HepG2 (cell line): ENCODE results near the gene IL1RAP. TPM values are rescaled to one million over a fixed set of nuclear protein-coding genes. Genes with fewer than 3 reads are reported as not detected.

ENCODE experiments used
- ARHGAP35 ChIP-seq: sonication (generic); formaldehyde crosslinking; IDR thresholded peaks from 2 replicates; pipeline ENCODE4 v1.9.0; 2022; ENCODE audit warnings: mild to moderate bottlenecking, inconsistent platforms, moderate library complexity, missing genetic modification reagents, borderline replicate concordance
- BCL6 ChIP-seq: IDR thresholded peaks from 2 replicates; pipeline ENCODE4 v1.6.1; 2016; ENCODE audit warnings: missing genetic modification reagents, missing compliant biosample characterization
- DPF2 ChIP-seq: sonication (generic); formaldehyde crosslinking; IDR thresholded peaks from 2 replicates; pipeline ENCODE4 v1.4.0; 2020; ENCODE audit warnings: mild to moderate bottlenecking, low read depth, missing genetic modification reagents, borderline replicate concordance
- FLYWCH1 ChIP-seq: sonication (generic); formaldehyde crosslinking; IDR thresholded peaks from 2 replicates; pipeline ENCODE4 v1.8.1; 2023; ENCODE audit warnings: mild to moderate bottlenecking, missing genetic modification reagents
- GATA4 ChIP-seq: sonication (generic); IDR thresholded peaks from 2 replicates; pipeline ENCODE4 v1.6.1; 2016; ENCODE audit warnings: antibody characterized with exemption, low read depth, borderline replicate concordance
- HNRNPLL ChIP-seq: fragments of 200-400 bp; formaldehyde crosslinking; IDR thresholded peaks from 2 replicates; pipeline ENCODE4 v1.6.1; 2017; ENCODE audit warnings: mild to moderate bottlenecking, low read depth, low read length; ENCODE audit not compliant: poor library complexity, severe bottlenecking
- IKZF5 ChIP-seq: IDR thresholded peaks from 2 replicates; pipeline ENCODE4 v1.6.1; 2018; ENCODE audit warnings: missing genetic modification reagents, mild to moderate bottlenecking, missing compliant biosample characterization
- PAX8 ChIP-seq: sonication (generic); formaldehyde crosslinking; IDR thresholded peaks from 2 replicates; pipeline ENCODE4 v1.8.0; 2022; ENCODE audit warnings: mild to moderate bottlenecking, missing genetic modification reagents, borderline replicate concordance
- PPARG ChIP-seq: conservative IDR thresholded peaks from 2 replicates; pipeline ENCODE4 v1.6.1; 2016; ENCODE audit warnings: missing biosample characterization, missing genetic modification reagents
- SMAD9 ChIP-seq: sonication (generic); formaldehyde crosslinking; IDR thresholded peaks from 2 replicates; pipeline ENCODE4 v1.5.1; 2020; ENCODE audit warnings: mild to moderate bottlenecking, missing genetic modification reagents
- SP140L ChIP-seq: sonication (generic); formaldehyde crosslinking; IDR thresholded peaks from 2 replicates; pipeline ENCODE4 v1.4.0; 2020; ENCODE audit warnings: missing genetic modification reagents, borderline replicate concordance
- TBL1XR1 ChIP-seq: fragments of 150-350 bp; IDR thresholded peaks from 2 replicates; pipeline ENCODE4 v1.6.1; 2014; ENCODE audit warnings: borderline replicate concordance, low read length; ENCODE audit not compliant: partially characterized antibody
- ZNF225 ChIP-seq: sonication (generic); formaldehyde crosslinking; IDR thresholded peaks from 2 replicates; pipeline ENCODE4 v1.4.0; 2020; ENCODE audit warnings: mild to moderate bottlenecking, missing genetic modification reagents
- ZNF496 ChIP-seq: sonication (generic); formaldehyde crosslinking; IDR thresholded peaks from 2 replicates; pipeline ENCODE4 v1.8.1; 2023; ENCODE audit warnings: mild to moderate bottlenecking, moderate library complexity, missing genetic modification reagents; ENCODE audit not compliant: insufficient replicate concordance
- ZNF737 ChIP-seq: sonication (generic); formaldehyde crosslinking; IDR thresholded peaks from 2 replicates; pipeline ENCODE4 v1.5.0; 2020; ENCODE audit warnings: missing genetic modification reagents, mild to moderate bottlenecking, borderline replicate concordance
- ZNF879 ChIP-seq: sonication (generic); formaldehyde crosslinking; IDR thresholded peaks from 2 replicates; pipeline ENCODE4 v1.8.1; 2023; ENCODE audit warnings: missing genetic modification reagents
- ZNF891 ChIP-seq: sonication (generic); formaldehyde crosslinking; IDR thresholded peaks from 2 replicates; pipeline ENCODE4 v1.5.0; 2020; ENCODE audit warnings: mild to moderate bottlenecking, missing genetic modification reagents
- polyA plus RNA-seq, 8 experiments: library from polyadenylated mRNA; depleted of rRNA in 3 of 8; stranded (reverse) in 7 of 8; unstranded in 1 of 8; fragments of >200 nt; fragmentation: Illumina TruSeq in 4 of 8; extraction: Trizol in 4 of 8; gene quantifications; 2 replicates each; pipeline versions ENCODE4 v1.2.1 to v1.2.3, GENCODE V29; 2011 to 2016; ENCODE audit warnings: low read depth in 4 of 8, missing spikeins in 1 of 8, mixed read lengths in 1 of 8; ENCODE audit not compliant: insufficient read depth in 1 of 8
- total RNA-seq, 5 experiments: library from RNA; depleted of rRNA; stranded (reverse); fragments of >200 nt; fragmentation: Illumina TruSeq; extraction: Trizol; gene quantifications; 2 replicates each; pipeline ENCODE4 v1.2.3, GENCODE V29; 2016; ENCODE audit warnings: low read depth in 1 of 5
- TF ChIP-seq, protein P1 (sequence below): sonication (generic); formaldehyde crosslinking; IDR thresholded peaks from 2 replicates; pipeline ENCODE4 v1.4.0; 2020; ENCODE audit warnings: missing genetic modification reagents
- TF ChIP-seq, protein P2 (sequence below): sonication (generic); formaldehyde crosslinking; IDR thresholded peaks from 2 replicates; pipeline ENCODE4 v1.4.0; 2020; ENCODE audit warnings: mild to moderate bottlenecking, missing genetic modification reagents
- TF ChIP-seq, protein P3 (sequence below): sonication (generic); formaldehyde crosslinking; IDR thresholded peaks from 2 replicates; pipeline ENCODE4 v1.5.1; 2020; ENCODE audit warnings: missing genetic modification reagents, mild to moderate bottlenecking, borderline replicate concordance
- TF ChIP-seq, protein P4 (sequence below): sonication (generic); formaldehyde crosslinking; IDR thresholded peaks from 2 replicates; pipeline ENCODE4 v1.5.0; 2020; ENCODE audit warnings: mild to moderate bottlenecking, missing genetic modification reagents

The IL1RAP gene
- total and polyA plus RNA-seq, 2 of the 13 experiments (the other 11 are each of a cell fraction or from before 2014, with no cell fraction given), result 18.3 to 54.9 TPM

DNA sequence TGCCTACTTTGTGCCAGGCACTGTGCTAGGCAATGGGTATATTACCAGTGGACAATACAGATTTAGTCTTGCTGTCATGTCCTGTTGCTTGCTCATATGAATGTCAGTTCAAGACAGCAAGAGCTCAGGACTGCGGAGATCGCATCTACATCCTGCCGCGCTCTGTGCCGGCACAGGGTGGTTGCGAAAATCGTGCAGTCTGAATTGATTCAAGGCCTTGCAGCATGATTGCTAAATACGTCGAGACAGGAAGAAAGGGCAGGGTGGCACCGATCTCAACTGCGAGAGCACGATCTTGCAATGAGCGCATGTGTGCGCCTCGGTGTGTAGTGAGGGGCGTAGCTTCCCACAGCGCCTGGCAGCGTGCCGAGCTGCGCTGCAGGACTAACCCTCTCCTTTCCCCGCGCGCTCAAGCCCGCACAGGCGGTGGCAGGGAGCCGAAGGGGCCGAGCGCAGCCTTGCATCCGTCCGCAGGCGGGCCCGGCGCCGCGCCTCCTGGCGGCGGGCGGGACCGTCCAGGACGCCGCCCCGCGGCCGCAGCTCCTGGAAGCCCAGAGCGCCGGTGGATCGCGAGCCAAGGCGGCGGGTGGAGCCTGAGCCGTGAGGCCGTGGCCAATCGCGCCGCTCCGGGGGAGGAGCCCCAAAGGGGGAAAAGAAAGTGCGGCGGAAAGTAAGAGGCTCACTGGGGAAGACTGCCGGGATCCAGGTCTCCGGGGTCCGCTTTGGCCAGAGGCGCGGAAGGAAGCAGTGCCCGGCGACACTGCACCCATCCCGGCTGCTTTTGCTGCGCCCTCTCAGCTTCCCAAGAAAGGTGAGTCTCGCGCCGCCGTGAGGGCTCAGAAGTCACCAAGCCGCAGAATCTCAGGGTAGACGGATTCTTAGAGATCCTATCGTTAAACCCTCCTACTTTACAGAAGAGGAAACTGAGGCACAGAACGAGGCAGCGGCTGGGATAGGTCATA is at the start of gene IL1RAP (continued):
- TF ChIP-seq, protein P1, sequence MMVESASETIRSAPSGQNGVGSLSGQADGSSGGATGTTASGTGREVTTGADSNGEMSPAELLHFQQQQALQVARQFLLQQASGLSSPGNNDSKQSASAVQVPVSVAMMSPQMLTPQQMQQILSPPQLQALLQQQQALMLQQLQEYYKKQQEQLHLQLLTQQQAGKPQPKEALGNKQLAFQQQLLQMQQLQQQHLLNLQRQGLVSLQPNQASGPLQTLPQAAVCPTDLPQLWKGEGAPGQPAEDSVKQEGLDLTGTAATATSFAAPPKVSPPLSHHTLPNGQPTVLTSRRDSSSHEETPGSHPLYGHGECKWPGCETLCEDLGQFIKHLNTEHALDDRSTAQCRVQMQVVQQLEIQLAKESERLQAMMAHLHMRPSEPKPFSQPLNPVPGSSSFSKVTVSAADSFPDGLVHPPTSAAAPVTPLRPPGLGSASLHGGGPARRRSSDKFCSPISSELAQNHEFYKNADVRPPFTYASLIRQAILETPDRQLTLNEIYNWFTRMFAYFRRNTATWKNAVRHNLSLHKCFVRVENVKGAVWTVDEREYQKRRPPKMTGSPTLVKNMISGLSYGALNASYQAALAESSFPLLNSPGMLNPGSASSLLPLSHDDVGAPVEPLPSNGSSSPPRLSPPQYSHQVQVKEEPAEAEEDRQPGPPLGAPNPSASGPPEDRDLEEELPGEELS, result peak; percentile 66; the same call in 1 of the 2 replicates
- TF ChIP-seq ZNF225 (CRISPR knock-in tag), result no peak
- no peak for TF ChIP-seq FLYWCH1 (CRISPR knock-in tag)
- TF ChIP-seq PPARG (CRISPR knock-in tag), result 0 out of 2 replicates have a peak, but pooled peaks have one; percentile 25
- peak; percentile 85 for TF ChIP-seq HNRNPLL
- 0 out of 2 replicates have a peak, but pooled peaks have one; percentile 83 for TF ChIP-seq SP140L (CRISPR knock-in tag)
- TF ChIP-seq BCL6 (CRISPR knock-in tag), result peak; percentile 78
- TF ChIP-seq ZNF496 (CRISPR knock-in tag), result no peak
- TF ChIP-seq, protein P2, sequence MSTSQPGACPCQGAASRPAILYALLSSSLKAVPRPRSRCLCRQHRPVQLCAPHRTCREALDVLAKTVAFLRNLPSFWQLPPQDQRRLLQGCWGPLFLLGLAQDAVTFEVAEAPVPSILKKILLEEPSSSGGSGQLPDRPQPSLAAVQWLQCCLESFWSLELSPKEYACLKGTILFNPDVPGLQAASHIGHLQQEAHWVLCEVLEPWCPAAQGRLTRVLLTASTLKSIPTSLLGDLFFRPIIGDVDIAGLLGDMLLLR (CRISPR knock-in tag), result 0 out of 2 replicates have a peak, but pooled peaks have one; percentile 55
- TF ChIP-seq TBL1XR1, result no peak
- TF ChIP-seq GATA4, result no peak
- TF ChIP-seq DPF2 (CRISPR knock-in tag), result no peak
- peak; percentile 87 for TF ChIP-seq ARHGAP35
- TF ChIP-seq, protein P3, sequence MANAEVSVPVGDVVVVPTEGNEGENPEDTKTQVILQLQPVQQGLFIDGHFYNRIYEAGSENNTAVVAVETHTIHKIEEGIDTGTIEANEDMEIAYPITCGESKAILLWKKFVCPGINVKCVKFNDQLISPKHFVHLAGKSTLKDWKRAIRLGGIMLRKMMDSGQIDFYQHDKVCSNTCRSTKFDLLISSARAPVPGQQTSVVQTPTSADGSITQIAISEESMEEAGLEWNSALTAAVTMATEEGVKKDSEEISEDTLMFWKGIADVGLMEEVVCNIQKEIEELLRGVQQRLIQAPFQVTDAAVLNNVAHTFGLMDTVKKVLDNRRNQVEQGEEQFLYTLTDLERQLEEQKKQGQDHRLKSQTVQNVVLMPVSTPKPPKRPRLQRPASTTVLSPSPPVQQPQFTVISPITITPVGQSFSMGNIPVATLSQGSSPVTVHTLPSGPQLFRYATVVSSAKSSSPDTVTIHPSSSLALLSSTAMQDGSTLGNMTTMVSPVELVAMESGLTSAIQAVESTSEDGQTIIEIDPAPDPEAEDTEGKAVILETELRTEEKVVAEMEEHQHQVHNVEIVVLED (CRISPR knock-in tag), result peak; percentile 60; the same call in 1 of the 2 replicates
- TF ChIP-seq SMAD9, result no peak
- no peak for TF ChIP-seq ZNF879
- TF ChIP-seq, protein P4, sequence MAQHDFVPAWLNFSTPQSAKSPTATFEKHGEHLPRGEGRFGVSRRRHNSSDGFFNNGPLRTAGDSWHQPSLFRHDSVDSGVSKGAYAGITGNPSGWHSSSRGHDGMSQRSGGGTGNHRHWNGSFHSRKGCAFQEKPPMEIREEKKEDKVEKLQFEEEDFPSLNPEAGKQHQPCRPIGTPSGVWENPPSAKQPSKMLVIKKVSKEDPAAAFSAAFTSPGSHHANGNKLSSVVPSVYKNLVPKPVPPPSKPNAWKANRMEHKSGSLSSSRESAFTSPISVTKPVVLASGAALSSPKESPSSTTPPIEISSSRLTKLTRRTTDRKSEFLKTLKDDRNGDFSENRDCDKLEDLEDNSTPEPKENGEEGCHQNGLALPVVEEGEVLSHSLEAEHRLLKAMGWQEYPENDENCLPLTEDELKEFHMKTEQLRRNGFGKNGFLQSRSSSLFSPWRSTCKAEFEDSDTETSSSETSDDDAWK (CRISPR knock-in tag), result no peak
- no peak for TF ChIP-seq PAX8 (CRISPR knock-in tag)
- TF ChIP-seq ZNF737 (CRISPR knock-in tag), result no peak
- TF ChIP-seq ZNF891 (CRISPR knock-in tag), result peak; percentile 31; the same call in 1 of the 2 replicates
- TF ChIP-seq IKZF5 (CRISPR knock-in tag), result peak; percentile 75; the same call in 1 of the 2 replicates
